Right lobe of liver (tissue), 6 donors: ENCODE results near the gene NOP9. TPM values are rescaled to one million over a fixed set of nuclear protein-coding genes. Genes with fewer than 3 reads are reported as not detected.
A peak's percentile ranks its signal among the peaks of the same experiment; 100 is the strongest.
"Not testable (repeated sequence)": the region's sequence is repeated elsewhere in the genome, so short reads cannot be mapped to it uniquely, and the experiment has no call there.

ENCODE experiments used
- ATAC-seq, 4 donors: fragments of 200-7000 bp; cut with Tn5 transposase; one replicate each; pipeline ENCODE4 v1.9.1; 2020; ENCODE audit warnings: mild to moderate bottlenecking in 4 of 4, moderate library complexity in 4 of 4
- DNase-seq, 3 donors: peaks; one replicate each; pipeline ENCODE4 v3.0.0-alpha.2; 2020
- H3K27ac ChIP-seq, 3 donors: fragments of 200-600 bp; one replicate each; pipeline ENCODE4 v1.8.0; 2022
- H3K27me3 ChIP-seq, 2 donors: fragments of 200-600 bp; one replicate each; pipeline ENCODE4 v1.8.0; 2022
- H3K36me3 ChIP-seq, 4 donors: fragments of 200-600 bp; sonication (generic) in 1 of 4; one replicate each; pipeline versions ENCODE4 v1.5.1 to v1.8.0; 2017 to 2022; ENCODE audit warnings: control low read depth in 1 of 4
- H3K4me1 ChIP-seq, 4 donors: fragments of 200-600 bp; sonication (generic) in 1 of 4; one replicate each; pipeline versions ENCODE4 v1.5.1 to v1.8.0; 2017 to 2022; ENCODE audit warnings: control low read depth in 1 of 4
- H3K4me3 ChIP-seq, 3 donors: fragments of 200-600 bp; one replicate each; pipeline ENCODE4 v1.8.0; 2022
- H3K9me3 ChIP-seq, 4 donors: fragments of 200-600 bp; sonication (generic) in 1 of 4; one replicate each; pipeline versions ENCODE4 v1.5.1 to v1.8.0; 2017 to 2022; ENCODE audit warnings: control low read depth in 1 of 4
- POLR2A ChIP-seq: fragments of 450-650 bp; IDR thresholded peaks from one replicate; pipeline ENCODE4 v1.6.1; 2017; ENCODE audit warnings: antibody characterized with exemption, mild to moderate bottlenecking
- WGBS: methylation state at CpG from one replicate; pipeline ENCODE4 v1.1.6; 2018; ENCODE audit warnings: low coverage, low lambda C conversion rate; ENCODE audit not compliant: insufficient coverage; ENCODE audit errors: missing lambda C conversion rate; 5-methylcytosine and 5-hydroxymethylcytosine counted together
- intact Hi-C, 2 donors: fragments of 100-400 bp; cut with DNase I; formaldehyde crosslinking; loops; one replicate each; pipeline versions ENCODE4 v1.11.2 to v1.14.1; 2022
- total RNA-seq, 6 experiments: library from RNA; depleted of rRNA in 2 of 6; stranded (reverse); fragments of >200 nt in 2 of 6; fragmentation: NEBNext Ultra II Directional in 3 of 6; extraction: Animal tissue kit (Norgen Biotek cat#: 25700) in 3 of 6; gene quantifications; one replicate each; pipeline versions ENCODE4 v1.1.0 to v1.2.4, GENCODE V29; 2016 to 2023
- TF ChIP-seq, protein P1 (sequence below), 4 donors: fragments of 200-600 bp in 3 of 4; fragments of 450-650 bp in 1 of 4; IDR thresholded peaks; one replicate each; pipeline versions ENCODE4 v1.5.1 to v1.8.0; 2016 to 2022; ENCODE audit warnings: antibody characterized with exemption in 4 of 4, mild to moderate bottlenecking in 2 of 4
- donor health status: DM: no; HTN: yes; CAD: no.
- donor health status: DM: no; HTN: no; CAD: no.
- donor health status: DM: no; HTN: no; CAD: no.
- donor health status: DM: no; HTN: yes; CAD: no.
- donor health status: DM: no; HTN: yes; CAD: no.

Gene NOP9
- total RNA-seq, 6 experiments from 2014 or later = 8.2 to 15.3 (median 11.4) TPM

- Histone ChIP-seq H3K4me3 (no peak overlapping the region), H3K36me3 (no peaks in the 10 kb centered on the region), H3K27me3 (no peaks in the 10 kb centered on the region), H3K4me1 (peaks cover 0 to 4% (median 0%) of the 10 kb centered on the region in 4 donors), H3K27ac (no peak overlapping the region), H3K9me3 (no peaks in the 10 kb centered on the region)
- intact Hi-C loops = no loop called here
- ATAC-seq = no peak
- no peak for DNase-seq
- TF ChIP-seq, protein P1, sequence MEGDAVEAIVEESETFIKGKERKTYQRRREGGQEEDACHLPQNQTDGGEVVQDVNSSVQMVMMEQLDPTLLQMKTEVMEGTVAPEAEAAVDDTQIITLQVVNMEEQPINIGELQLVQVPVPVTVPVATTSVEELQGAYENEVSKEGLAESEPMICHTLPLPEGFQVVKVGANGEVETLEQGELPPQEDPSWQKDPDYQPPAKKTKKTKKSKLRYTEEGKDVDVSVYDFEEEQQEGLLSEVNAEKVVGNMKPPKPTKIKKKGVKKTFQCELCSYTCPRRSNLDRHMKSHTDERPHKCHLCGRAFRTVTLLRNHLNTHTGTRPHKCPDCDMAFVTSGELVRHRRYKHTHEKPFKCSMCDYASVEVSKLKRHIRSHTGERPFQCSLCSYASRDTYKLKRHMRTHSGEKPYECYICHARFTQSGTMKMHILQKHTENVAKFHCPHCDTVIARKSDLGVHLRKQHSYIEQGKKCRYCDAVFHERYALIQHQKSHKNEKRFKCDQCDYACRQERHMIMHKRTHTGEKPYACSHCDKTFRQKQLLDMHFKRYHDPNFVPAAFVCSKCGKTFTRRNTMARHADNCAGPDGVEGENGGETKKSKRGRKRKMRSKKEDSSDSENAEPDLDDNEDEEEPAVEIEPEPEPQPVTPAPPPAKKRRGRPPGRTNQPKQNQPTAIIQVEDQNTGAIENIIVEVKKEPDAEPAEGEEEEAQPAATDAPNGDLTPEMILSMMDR (IDR thresholded peaks at IDR 0.05) = no peak
- TF ChIP-seq POLR2A = no peak
- WGBS = 78% methylated on average over 5 of the region's 5 CpGs
Observed at GRCh38 chr14:24349742-24350141, 50.1 kb downstream of the NOP9 start.

DNA sequence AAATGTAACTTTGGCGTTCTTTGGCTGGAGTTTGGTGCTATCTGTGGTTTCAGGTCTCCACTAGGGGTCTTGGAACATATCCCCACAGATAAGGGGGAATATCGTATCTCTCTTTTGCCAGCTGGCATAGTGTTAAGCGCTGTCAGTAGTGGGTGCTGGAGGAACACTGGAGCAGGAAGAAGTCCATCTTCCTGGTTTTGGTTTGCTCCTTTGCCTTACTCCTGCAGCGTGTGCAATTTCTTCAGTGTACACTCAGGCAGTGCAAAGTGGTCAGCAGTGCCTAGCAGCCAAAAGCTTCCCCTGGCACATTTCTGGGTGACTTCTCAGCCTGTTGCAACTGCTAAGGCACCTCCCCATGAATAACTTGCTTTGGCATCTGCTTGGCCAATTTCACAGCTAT, 51.9 kb downstream of the NOP9 start:
- DNase-seq (no peak), ATAC-seq (peak; percentile 39 to 67 (median 54))
- no peak overlapping the region for H3K27ac ChIP-seq
- no peaks in the 10 kb centered on the region for H3K9me3 ChIP-seq
- H3K4me3 ChIP-seq = no peak overlapping the region
- intact Hi-C loops = no loop called here
- WGBS = 20% methylated on average over 3 of the region's 4 CpGs
- TF ChIP-seq, protein P1 (IDR thresholded peaks at IDR 0.05) = no peak
- TF ChIP-seq POLR2A = no peak
- no peaks in the 10 kb centered on the region for H3K36me3 ChIP-seq
- H3K27me3 ChIP-seq = no peaks in the 10 kb centered on the region
- peaks cover 0 to 4% (median 0%) of the 10 kb centered on the region in 4 donors for H3K4me1 ChIP-seq

- no peaks in the 10 kb centered on the region for H3K27me3 ChIP-seq
- H3K4me3 ChIP-seq = no peak overlapping the region
- no peaks in the 10 kb centered on the region for H3K36me3 ChIP-seq
- intact Hi-C loops = no loop called here
- H3K27ac ChIP-seq = no peak overlapping the region
- 64% methylated on average over 4 of the region's 5 CpGs for WGBS
- DNase-seq (no peak), ATAC-seq (peak; percentile 59 to 92 (median 69))
- TF ChIP-seq, protein P1 (IDR thresholded peaks at IDR 0.05) = no peak
- TF ChIP-seq POLR2A = no peak
- H3K9me3 ChIP-seq = no peaks in the 10 kb centered on the region
- peaks cover 0 to 4% (median 0%) of the 10 kb centered on the region in 4 donors for H3K4me1 ChIP-seq
Observed at GRCh38 chr14:24353559-24354481, 54.2 kb downstream of the NOP9 start.

GRCh38 chr14:24354482-24354825, 54.8 kb downstream of the NOP9 start:
- WGBS = no CpG with 5 or more reads among the region's 3 CpGs
- intact Hi-C loops, ATAC-seq: not testable (repeated sequence)

DNA sequence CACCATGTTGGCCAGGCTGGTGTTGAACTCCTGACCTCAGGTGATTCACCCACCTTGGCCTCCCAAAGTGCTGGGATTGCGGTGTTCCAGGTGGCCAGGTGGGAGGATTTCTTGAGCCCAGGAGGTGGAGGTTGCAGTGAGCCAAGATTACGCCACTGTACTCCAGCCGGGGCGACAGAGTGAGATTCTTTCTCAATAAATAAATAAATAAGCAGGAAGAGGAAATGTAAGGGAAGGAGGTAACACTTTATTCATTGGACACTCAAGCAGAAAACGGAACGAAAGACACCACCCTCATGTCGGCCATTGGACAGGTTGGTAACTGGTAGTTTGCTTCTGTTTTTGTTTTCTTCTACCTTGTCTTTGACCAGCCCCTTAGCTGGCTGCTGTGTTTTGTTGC, 55.4 kb downstream of the NOP9 start:
- TF ChIP-seq, protein P1 (IDR thresholded peaks at IDR 0.05) = no peak
- TF ChIP-seq POLR2A = no peak
- H3K4me3 ChIP-seq = no peak overlapping the region
- peak in 2 of 4 donors; percentile 41 to 42 for ATAC-seq
- intact Hi-C loops = no loop called here
- no peak overlapping the region for H3K27ac ChIP-seq
- peaks cover 0 to 4% (median 0%) of the 10 kb centered on the region in 4 donors for H3K4me1 ChIP-seq
- H3K27me3 ChIP-seq = no peaks in the 10 kb centered on the region
- WGBS = 48% methylated on average over 7 of the region's 7 CpGs
- H3K36me3 ChIP-seq = no peaks in the 10 kb centered on the region
- no peaks in the 10 kb centered on the region for H3K9me3 ChIP-seq
- no peak for DNase-seq

More at GRCh38 chr14:24354482-24354825, 54.8 kb downstream of the NOP9 start:
- H3K4me1 ChIP-seq, DNase-seq, H3K36me3 ChIP-seq, H3K4me3 ChIP-seq, H3K27ac ChIP-seq, H3K27me3 ChIP-seq, H3K9me3 ChIP-seq: not testable (repeated sequence)
